ENCODE results near the gene RNPC3. TPM values are rescaled to one million over a fixed set of nuclear protein-coding genes. Genes with fewer than 3 reads are reported as not detected.
A peak's percentile ranks its signal among the peaks of the same experiment; 100 is the strongest.

RNPC3 gene, protein sequence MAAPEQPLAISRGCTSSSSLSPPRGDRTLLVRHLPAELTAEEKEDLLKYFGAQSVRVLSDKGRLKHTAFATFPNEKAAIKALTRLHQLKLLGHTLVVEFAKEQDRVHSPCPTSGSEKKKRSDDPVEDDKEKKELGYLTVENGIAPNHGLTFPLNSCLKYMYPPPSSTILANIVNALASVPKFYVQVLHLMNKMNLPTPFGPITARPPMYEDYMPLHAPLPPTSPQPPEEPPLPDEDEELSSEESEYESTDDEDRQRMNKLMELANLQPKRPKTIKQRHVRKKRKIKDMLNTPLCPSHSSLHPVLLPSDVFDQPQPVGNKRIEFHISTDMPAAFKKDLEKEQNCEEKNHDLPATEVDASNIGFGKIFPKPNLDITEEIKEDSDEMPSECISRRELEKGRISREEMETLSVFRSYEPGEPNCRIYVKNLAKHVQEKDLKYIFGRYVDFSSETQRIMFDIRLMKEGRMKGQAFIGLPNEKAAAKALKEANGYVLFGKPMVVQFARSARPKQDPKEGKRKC
- total RNA-seq, result 10 to 100 TPM; 49.9 to 63.4 (median 54.5) TPM
- 41.5 TPM for total RNA-seq (2013)
- 17.8 to 85.7 (median 44.6) reads per million in 29 experiments for total RNA-seq

DNA sequence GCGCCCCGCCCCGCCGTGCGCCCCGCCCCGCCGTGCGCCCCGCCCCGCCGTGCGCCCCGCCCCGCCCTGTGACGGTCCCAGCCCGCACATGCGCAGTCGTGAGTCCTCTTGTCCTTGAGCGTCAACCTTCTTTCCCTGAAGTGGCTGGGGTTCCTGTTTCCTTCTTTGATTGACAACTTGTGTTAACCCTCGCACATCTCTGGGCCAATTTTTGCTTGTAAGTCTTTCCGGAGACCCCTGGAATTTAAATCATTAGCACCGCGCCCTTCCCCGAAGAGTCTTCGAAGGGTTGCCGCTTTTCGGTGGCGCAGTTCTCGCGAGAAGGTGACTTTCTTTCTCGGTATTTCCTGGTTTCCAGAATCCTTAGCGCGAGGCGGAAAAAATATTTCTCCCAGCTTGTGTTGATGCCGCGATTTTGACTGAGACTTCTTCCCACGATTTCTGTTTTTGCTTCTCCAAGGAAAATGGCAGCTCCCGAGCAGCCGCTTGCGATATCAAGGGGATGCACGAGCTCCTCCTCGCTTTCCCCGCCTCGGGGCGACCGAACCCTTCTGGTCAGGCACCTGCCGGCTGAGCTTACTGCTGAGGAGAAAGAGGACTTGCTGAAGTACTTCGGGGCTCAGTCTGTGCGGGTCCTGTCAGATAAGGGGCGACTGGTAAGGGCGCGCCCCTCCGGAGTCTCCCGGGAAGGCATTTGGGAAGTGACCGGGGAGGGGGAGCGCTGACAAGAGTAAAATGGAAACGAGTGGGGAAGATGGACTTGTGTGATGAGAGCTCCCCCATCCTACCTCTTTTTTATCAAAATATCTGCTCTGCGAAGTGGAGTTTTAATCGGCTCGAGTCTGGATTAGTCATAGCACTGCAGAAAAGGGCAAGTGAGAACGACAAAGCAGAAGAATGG, at the start of gene RNPC3:
RNPC3 (plus strand) TSS at position 93 of the 901 bp plus-strand sequence; CDS start at position 465, 372 bp downstream.
- peak; percentile 70 to 92 (median 81) for DNase-seq
- no peaks in the 10 kb centered on the region for H3K9me3 ChIP-seq
- H3K4me3 ChIP-seq (ENCODE audit: control insufficient read depth in 1 of 2, extremely low read depth in 1 of 2, low read length in 1 of 2), result peak within 1 kb of the TSS; percentile 73 to 99
- peaks cover 53 to 60% (median 54%) of the 10 kb centered on the region in 3 donors for H3K4me1 Mint-ChIP-seq
- H3K27ac ChIP-seq (ENCODE audit: low read length), result peak within 1 kb of the TSS; percentile 93
- H3K9me3 Mint-ChIP-seq, result no peaks in the 10 kb centered on the region
- POLR2A ChIA-PET, result interaction anchor here in 1 of 2 donors (0.6 kb wide), 1 partner anchor 11 kb away, joined by 3 read pairs; no protein-coding TSS in a partner anchor
- H3K27me3 ChIP-seq (replicated peaks in 1 of 2; ENCODE audit: control insufficient read depth in 2 of 2, extremely low read depth in 1 of 2, insufficient read depth in 2 of 2, low read length in 1 of 2), result no peaks in the 10 kb centered on the region
- peak; percentile 78 to 85 (median 80) for ATAC-seq (replicated peaks in 1 of 4)
- H3K27me3 Mint-ChIP-seq, result no peaks in the 10 kb centered on the region
- H3K4me1 ChIP-seq (ENCODE audit: control insufficient read depth in 1 of 2, extremely low read depth in 1 of 2, insufficient read depth in 2 of 2, low read length in 2 of 2), result peaks cover 10 to 15% of the 10 kb centered on the region in 2 experiments
- H3K4me3 Mint-ChIP-seq, result peak within 1 kb of the TSS; percentile 96 to 99 (median 98)
- CTCF ChIA-PET, result interaction anchor here in 1 of 2 donors (0.6 to 1.9 kb wide), 5 partner anchors 9 to 37 kb away, joined by 3 to 8 read pairs (median 3); no protein-coding TSS in a partner anchor
- WGBS (ENCODE audit: insufficient coverage), result 0% methylated on average over 38 of the region's 62 CpGs
- H3K36me3 ChIP-seq (ENCODE audit: control insufficient read depth in 2 of 2, extremely low read depth in 1 of 2, insufficient read depth in 1 of 2, low read length in 1 of 2), result peaks cover 0 to 17% of the 10 kb centered on the region in 2 donors
- H3K27ac Mint-ChIP-seq, result peak within 1 kb of the TSS; percentile 97 to 99
- H3K36me3 Mint-ChIP-seq, result peaks cover 18% of the 10 kb centered on the region

DNA sequence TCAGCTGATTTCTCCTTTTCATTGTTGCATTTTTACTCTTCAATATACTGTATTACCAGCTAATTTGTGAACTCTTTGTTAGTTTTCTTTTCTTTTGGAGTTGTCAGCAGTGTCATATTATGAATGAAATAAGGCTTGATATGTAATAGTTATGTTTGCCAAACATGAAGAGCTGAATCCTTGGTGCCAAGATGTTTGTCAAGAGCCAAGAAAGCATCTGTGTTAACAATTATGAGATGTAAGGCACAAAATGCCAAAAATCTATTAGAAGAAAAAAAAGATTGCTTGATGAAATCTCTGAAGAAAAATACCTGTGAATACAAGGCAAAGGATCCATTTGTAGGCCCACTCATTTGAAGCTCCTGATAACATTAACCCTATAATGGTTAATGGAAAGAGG, 48.4 kb upstream of the RNPC3 start:
- H3K27me3 ChIP-seq (replicated peaks in 1 of 2; ENCODE audit: control insufficient read depth in 2 of 2, extremely low read depth in 1 of 2, insufficient read depth in 2 of 2, low read length in 1 of 2), result no peaks in the 10 kb centered on the region
- no peaks in the 10 kb centered on the region for H3K36me3 Mint-ChIP-seq
- H3K4me1 Mint-ChIP-seq, result no peaks in the 10 kb centered on the region
- peaks cover 0 to 8% of the 10 kb centered on the region in 2 donors for H3K27me3 Mint-ChIP-seq
- H3K9me3 Mint-ChIP-seq, result no peaks in the 10 kb centered on the region
- H3K4me3 ChIP-seq (ENCODE audit: control insufficient read depth in 1 of 2, extremely low read depth in 1 of 2, low read length in 1 of 2), result no peak overlapping the region
- no peaks in the 10 kb centered on the region for H3K36me3 ChIP-seq (ENCODE audit: control insufficient read depth in 2 of 2, extremely low read depth in 1 of 2, insufficient read depth in 1 of 2, low read length in 1 of 2)
- DNase-seq, result no peak
- CTCF ChIA-PET, result no interaction called here
- H3K4me1 ChIP-seq (ENCODE audit: control insufficient read depth in 1 of 2, extremely low read depth in 1 of 2, insufficient read depth in 2 of 2, low read length in 2 of 2), result no peaks in the 10 kb centered on the region
- no peak overlapping the region for H3K4me3 Mint-ChIP-seq
- no peak overlapping the region for H3K27ac Mint-ChIP-seq
- no peak overlapping the region for H3K27ac ChIP-seq (ENCODE audit: low read length)
- no peak for ATAC-seq (replicated peaks in 1 of 4)
- no peaks in the 10 kb centered on the region for H3K9me3 ChIP-seq
- POLR2A ChIA-PET, result no interaction called here

DNA sequence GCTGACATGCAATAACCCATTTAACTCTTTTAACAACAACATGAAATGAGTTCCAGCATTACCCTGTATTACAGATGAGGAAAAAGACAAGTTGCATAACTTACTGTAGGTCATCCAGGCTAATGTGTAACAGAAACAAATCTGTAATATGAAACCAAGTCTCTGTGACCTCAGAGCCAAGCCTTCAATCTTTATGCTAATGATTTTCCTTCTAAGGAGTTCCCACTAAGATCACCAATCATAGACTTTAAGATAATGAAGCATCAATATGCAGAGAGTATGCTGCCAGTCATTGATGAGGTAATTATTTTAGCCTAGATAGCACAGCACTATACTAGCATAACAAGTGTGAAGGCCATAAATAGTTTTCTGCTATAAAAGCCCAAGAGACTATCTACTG, 35.6 kb upstream of the RNPC3 start:
- Mint-ChIP-seq H3K27ac (no peak overlapping the region), H3K36me3 (peaks cover 3% of the 10 kb centered on the region), H3K4me1 (no peaks in the 10 kb centered on the region), H3K4me3 (no peak overlapping the region), H3K9me3 (no peaks in the 10 kb centered on the region), H3K27me3 (peaks cover 2 to 3% of the 10 kb centered on the region in 2 donors)
- DNase-seq (no peak), ATAC-seq (replicated peaks in 1 of 4) (no peak)
- Histone ChIP-seq H3K4me3 (ENCODE audit: control insufficient read depth in 1 of 2, extremely low read depth in 1 of 2, low read length in 1 of 2) (no peak overlapping the region), H3K4me1 (ENCODE audit: control insufficient read depth in 1 of 2, extremely low read depth in 1 of 2, insufficient read depth in 2 of 2, low read length in 2 of 2) (no peaks in the 10 kb centered on the region), H3K9me3 (no peaks in the 10 kb centered on the region), H3K27me3 (replicated peaks in 1 of 2; ENCODE audit: control insufficient read depth in 2 of 2, extremely low read depth in 1 of 2, insufficient read depth in 2 of 2, low read length in 1 of 2) (peaks cover 0 to 2% of the 10 kb centered on the region in 2 experiments), H3K36me3 (ENCODE audit: control insufficient read depth in 2 of 2, extremely low read depth in 1 of 2, insufficient read depth in 1 of 2, low read length in 1 of 2) (no peaks in the 10 kb centered on the region), H3K27ac (ENCODE audit: low read length) (no peak overlapping the region)
- POLR2A ChIA-PET, result no interaction called here
- CTCF ChIA-PET, result no interaction called here

DNA sequence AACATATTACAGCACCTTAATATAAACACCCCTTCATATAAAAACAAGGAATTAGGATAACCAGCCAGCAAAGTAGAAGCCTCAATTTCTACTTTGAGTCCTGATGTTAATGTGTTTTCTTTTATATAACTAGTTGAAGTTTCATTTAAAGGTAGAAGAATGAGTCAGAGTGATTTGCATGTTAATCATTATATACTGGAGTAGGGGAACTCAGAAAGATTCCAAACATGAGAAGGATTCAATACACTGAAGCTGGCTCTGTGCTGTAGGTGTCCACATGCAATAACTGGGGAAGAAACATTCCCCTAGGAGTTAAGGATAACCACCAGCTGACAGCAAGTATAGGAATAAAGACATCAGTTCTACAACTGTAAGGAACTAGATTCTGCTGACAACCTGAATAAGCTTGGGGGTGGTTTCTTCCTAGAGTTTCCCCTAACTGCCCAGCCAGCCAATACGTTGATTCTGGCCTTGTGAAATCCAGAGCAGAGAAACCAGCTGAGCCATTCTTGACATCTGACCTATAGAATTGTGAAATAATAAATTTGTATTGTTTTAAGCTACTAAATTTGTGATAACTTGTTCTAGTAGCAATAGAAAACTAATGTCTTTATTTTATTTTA, 33.4 kb upstream of the RNPC3 start:
- H3K4me3 ChIP-seq (ENCODE audit: control insufficient read depth in 1 of 2, extremely low read depth in 1 of 2, low read length in 1 of 2), result no peak overlapping the region
- H3K4me3 Mint-ChIP-seq, result no peak overlapping the region
- ATAC-seq (replicated peaks in 1 of 4) (no peak), DNase-seq (no peak)
- POLR2A ChIA-PET, result no interaction called here
- CTCF ChIA-PET, result no interaction called here
- no peak overlapping the region for H3K27ac Mint-ChIP-seq
- WGBS (ENCODE audit: insufficient coverage), result no CpG with 5 or more reads among the region's 1 CpG
- H3K4me1 ChIP-seq (ENCODE audit: control insufficient read depth in 1 of 2, extremely low read depth in 1 of 2, insufficient read depth in 2 of 2, low read length in 2 of 2), result no peaks in the 10 kb centered on the region
- H3K27ac ChIP-seq (ENCODE audit: low read length), result no peak overlapping the region
- H3K27me3 ChIP-seq (replicated peaks in 1 of 2; ENCODE audit: control insufficient read depth in 2 of 2, extremely low read depth in 1 of 2, insufficient read depth in 2 of 2, low read length in 1 of 2), result peaks cover 0 to 2% of the 10 kb centered on the region in 2 experiments
- no peaks in the 10 kb centered on the region for H3K36me3 Mint-ChIP-seq
- H3K9me3 ChIP-seq, result no peaks in the 10 kb centered on the region
- H3K9me3 Mint-ChIP-seq, result no peaks in the 10 kb centered on the region
- H3K27me3 Mint-ChIP-seq, result peaks cover 3 to 7% of the 10 kb centered on the region in 2 donors
- H3K4me1 Mint-ChIP-seq, result no peaks in the 10 kb centered on the region
- H3K36me3 ChIP-seq (ENCODE audit: control insufficient read depth in 2 of 2, extremely low read depth in 1 of 2, insufficient read depth in 1 of 2, low read length in 1 of 2), result no peaks in the 10 kb centered on the region

DNA sequence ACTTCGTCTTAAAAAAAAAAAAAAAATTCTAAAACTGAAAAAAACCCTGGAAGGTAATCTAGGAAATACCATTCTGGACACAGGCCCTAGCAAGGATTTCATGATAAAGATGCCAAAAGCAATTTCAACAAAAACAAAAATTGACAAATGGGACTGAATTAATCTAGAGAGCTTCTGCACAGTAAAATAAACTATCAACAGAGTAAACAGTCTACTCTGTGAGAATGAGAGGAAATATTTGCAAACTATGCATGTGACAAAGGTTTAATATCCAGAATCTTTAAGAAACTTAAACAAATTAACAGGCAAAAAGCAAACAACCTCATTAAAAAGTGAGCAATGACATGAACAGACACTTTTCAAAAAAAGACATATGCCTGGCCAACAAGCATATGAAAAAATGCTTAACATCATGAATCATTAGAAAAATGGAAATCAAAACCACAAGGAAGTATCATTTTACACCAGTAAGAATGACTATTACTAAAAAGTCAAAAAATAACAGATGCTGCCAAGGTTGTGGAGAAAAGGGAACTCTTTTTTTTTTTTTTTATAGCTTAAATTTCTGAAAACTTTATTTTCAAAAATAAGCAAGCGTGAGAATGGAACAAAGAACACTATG, 29.4 kb upstream of the RNPC3 start:
- H3K9me3 Mint-ChIP-seq, result no peaks in the 10 kb centered on the region
- no peak overlapping the region for H3K4me3 ChIP-seq (ENCODE audit: control insufficient read depth in 1 of 2, extremely low read depth in 1 of 2, low read length in 1 of 2)
- H3K27me3 Mint-ChIP-seq, result peaks cover 4 to 7% of the 10 kb centered on the region in 2 donors
- H3K27ac ChIP-seq (ENCODE audit: low read length), result no peak overlapping the region
- CTCF ChIA-PET, result no interaction called here
- H3K9me3 ChIP-seq, result no peaks in the 10 kb centered on the region
- WGBS (ENCODE audit: insufficient coverage), result no CpG with 5 or more reads among the region's 2 CpGs
- H3K36me3 Mint-ChIP-seq, result no peaks in the 10 kb centered on the region
- POLR2A ChIA-PET, result interaction anchor here in 1 of 2 donors (0.6 kb wide), 1 partner anchor 32 kb away, joined by 4 read pairs; no protein-coding TSS in a partner anchor
- H3K4me1 ChIP-seq (ENCODE audit: control insufficient read depth in 1 of 2, extremely low read depth in 1 of 2, insufficient read depth in 2 of 2, low read length in 2 of 2), result no peaks in the 10 kb centered on the region
- no peaks in the 10 kb centered on the region for H3K4me1 Mint-ChIP-seq
- H3K4me3 Mint-ChIP-seq, result no peak overlapping the region
- no peak for ATAC-seq (replicated peaks in 1 of 4)
- H3K36me3 ChIP-seq (ENCODE audit: control insufficient read depth in 2 of 2, extremely low read depth in 1 of 2, insufficient read depth in 1 of 2, low read length in 1 of 2), result no peaks in the 10 kb centered on the region
- H3K27me3 ChIP-seq (replicated peaks in 1 of 2; ENCODE audit: control insufficient read depth in 2 of 2, extremely low read depth in 1 of 2, insufficient read depth in 2 of 2, low read length in 1 of 2), result no peaks in the 10 kb centered on the region
- no peak for DNase-seq
- no peak overlapping the region for H3K27ac Mint-ChIP-seq

DNA sequence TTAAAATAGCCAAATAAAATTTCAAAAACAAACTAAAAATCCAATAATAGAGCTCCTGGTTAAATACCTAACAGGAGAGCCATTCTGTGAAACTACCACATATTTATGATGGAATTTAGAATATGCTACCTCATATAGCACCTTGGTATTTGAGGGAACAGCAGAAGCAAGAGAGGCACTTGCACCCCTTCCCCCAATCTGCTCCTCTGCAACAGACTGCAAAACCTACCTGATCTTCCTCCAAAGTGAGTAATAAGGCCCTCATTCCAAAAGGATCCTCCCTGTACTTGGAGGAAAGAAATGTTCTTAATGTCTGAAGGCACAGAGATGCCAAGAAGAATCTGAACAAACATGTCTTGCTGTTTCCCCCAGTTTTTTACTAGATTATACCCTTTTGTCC, 28.1 kb upstream of the RNPC3 start:
- Mint-ChIP-seq H3K9me3 (no peaks in the 10 kb centered on the region), H3K27ac (no peak overlapping the region), H3K36me3 (no peaks in the 10 kb centered on the region), H3K27me3 (peaks cover 4 to 7% of the 10 kb centered on the region in 2 donors), H3K4me1 (no peaks in the 10 kb centered on the region), H3K4me3 (no peak overlapping the region)
- Histone ChIP-seq H3K9me3 (no peaks in the 10 kb centered on the region), H3K36me3 (ENCODE audit: control insufficient read depth in 2 of 2, extremely low read depth in 1 of 2, insufficient read depth in 1 of 2, low read length in 1 of 2) (no peaks in the 10 kb centered on the region), H3K27me3 (replicated peaks in 1 of 2; ENCODE audit: control insufficient read depth in 2 of 2, extremely low read depth in 1 of 2, insufficient read depth in 2 of 2, low read length in 1 of 2) (no peaks in the 10 kb centered on the region), H3K4me3 (ENCODE audit: control insufficient read depth in 1 of 2, extremely low read depth in 1 of 2, low read length in 1 of 2) (no peak overlapping the region), H3K4me1 (ENCODE audit: control insufficient read depth in 1 of 2, extremely low read depth in 1 of 2, insufficient read depth in 2 of 2, low read length in 2 of 2) (no peaks in the 10 kb centered on the region), H3K27ac (ENCODE audit: low read length) (no peak overlapping the region)
- DNase-seq (no peak), ATAC-seq (replicated peaks in 1 of 4) (no peak)
- ChIA-PET POLR2A (no interaction called here), CTCF (no interaction called here)

All from T-cell (primary cell).